Measurements from ENCODE around the gene CSH1.
"Not testable (repeated sequence)": the region's sequence is repeated elsewhere in the genome, so short reads cannot be mapped to it uniquely, and the experiment has no call there.

Gene CSH1

GRCh38 chr17:63928966-63929695 is 32.8 kb upstream of the CSH1 start:
- no peak for DNase-seq (ENCODE audit: low read depth)

DNA sequence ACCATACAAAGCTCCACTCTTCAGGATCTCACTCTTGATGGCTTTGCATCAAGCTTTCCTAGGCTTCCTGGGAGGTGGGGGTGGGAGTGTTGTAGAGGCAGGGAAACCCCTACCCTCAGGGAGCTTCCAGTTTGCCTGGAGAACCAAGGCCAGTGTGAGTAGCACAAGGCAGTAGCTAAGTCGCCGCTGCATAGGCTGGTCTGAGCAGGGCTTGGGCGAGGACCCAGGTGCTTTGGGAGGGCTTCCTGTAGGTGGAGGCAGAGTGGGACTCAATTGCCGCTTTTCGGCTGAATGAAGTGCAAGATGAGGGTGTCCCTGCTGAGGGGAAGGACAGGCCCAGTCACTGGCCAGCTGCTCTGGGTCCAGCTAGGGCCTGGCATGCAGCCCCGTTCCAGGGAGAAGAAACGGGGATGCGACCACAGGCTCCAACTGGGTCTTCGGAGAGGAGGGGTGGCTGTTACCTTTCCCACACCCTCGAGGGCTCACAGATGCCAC is 31.8 kb upstream of the CSH1 start:
- DNase-seq (ENCODE audit: low read depth) = no peak

GRCh38 chr17:63927464-63928171 is 31.2 kb upstream of the CSH1 start:
- DNase-seq (ENCODE audit: low read depth) = no peak

DNA sequence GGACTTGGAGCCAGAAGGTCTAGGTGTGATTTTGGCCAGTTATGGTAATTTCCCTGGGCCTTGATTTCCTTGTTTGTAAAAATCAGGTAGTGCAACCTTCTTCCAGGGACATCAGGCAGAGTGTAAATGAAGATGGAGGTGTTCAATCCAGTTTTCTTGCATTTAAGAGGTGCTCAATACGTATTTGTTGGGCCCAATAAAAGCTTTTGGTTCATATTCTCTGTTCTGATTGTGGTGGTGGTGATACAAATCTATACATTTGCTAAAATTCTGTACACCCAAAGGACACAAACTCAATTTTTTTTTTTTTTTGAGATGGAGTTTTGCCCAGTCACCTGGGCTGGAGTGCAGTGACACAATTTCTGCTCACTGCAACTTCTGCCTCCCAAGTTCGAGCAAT is 29.8 kb upstream of the CSH1 start:
- DNase-seq (ENCODE audit: low read depth) = no peak

GRCh38 chr17:63925615-63926014 is 29.2 kb upstream of the CSH1 start:
- no peak for DNase-seq (ENCODE audit: low read depth)

DNA sequence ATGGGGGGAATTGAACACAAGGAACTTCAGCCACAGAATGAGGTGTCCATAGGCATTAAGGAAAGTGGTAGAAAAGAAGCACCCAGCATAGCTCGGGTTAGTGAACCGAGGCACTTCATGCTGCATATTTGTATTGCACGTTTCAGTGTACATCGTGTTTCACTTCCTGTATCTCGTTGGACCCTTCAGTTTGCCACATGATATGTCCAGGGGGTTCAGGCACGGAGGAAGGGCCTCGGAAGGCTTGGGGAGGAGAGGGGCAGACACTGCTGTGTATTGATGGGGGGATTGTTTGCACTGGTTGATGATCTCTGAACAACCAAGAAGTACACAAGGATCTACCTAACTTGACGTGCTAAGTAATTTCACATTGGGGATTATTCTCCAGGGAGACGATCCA is 26.0 kb upstream of the CSH1 start:
- DNase-seq (ENCODE audit: low read depth) = not testable (repeated sequence)

GRCh38 chr17:63920779-63921178 is 24.4 kb upstream of the CSH1 start:
- DNase-seq (ENCODE audit: low read depth) = not testable (repeated sequence)

DNA sequence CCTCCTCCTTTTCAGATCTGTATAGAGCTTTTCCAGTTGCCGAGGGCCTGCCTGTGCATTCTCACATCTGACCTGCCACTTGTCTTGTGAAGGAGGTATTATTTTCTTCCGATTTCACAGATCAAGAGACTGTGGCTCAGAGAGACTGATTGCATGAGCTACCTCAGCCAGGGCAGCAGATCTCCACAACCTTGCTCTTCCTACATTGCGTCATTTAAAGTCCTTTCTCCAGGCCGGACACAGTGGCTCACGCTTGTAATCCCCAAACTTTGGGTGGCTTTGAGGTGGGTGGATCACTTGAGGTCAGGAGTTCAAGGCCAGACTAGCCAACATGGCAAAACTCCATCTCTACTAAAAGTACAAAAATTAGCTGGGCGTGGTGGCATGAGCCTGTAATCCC is 23.7 kb upstream of the CSH1 start:
- DNase-seq (ENCODE audit: low read depth) = not testable (repeated sequence)

DNA sequence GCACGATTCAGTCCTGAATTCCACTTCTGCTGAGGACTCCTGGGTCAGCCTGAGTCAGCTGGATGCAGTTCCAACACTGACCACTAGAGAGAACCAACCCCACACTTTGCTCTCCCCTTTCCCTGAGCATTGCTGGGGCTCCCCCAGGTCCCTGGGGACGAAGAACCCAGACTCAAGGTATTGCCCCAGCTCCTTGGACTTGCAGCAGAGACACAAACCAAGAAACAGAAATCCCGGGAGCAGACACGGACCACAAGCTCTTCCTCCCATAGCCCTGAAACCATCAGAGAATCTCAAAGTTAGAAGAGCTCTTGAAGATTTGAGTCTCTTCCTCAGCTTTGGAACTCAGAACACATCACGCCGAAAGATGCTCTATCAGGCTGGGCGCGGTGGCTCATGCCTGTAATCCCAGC is 22.9 kb upstream of the CSH1 start:
- peak; percentile 35 for DNase-seq (ENCODE audit: low read depth)

- not testable (repeated sequence) for DNase-seq (ENCODE audit: low read depth)
Observed at GRCh38 chr17:63918789-63919305, 22.5 kb upstream of the CSH1 start, which contains the start of gene GH1. Gene GH1, minus strand, starts transcription at chr17:63918839. Its CDS starts 63 bp downstream, at chr17:63918776.

DNA sequence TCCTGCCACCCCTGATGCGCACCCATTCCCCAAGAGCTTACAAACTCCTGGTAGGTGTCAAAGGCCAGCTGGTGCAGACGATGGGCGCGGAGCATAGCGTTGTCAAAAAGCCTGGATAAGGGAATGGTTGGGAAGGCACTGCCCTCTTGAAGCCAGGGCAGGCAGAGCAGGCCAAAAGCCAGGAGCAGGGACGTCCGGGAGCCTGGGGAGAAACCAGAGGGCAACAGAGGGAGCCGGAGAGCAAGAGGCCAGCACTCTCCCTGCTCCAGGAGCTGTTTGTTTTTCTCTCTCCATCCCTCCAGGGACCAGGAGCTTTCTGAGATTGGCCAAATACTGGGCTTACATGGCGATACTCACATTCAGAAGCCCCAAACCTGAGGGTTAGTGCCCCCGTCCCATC is 21.9 kb upstream of the CSH1 start:
- DNase-seq (ENCODE audit: low read depth) = no peak

DNA sequence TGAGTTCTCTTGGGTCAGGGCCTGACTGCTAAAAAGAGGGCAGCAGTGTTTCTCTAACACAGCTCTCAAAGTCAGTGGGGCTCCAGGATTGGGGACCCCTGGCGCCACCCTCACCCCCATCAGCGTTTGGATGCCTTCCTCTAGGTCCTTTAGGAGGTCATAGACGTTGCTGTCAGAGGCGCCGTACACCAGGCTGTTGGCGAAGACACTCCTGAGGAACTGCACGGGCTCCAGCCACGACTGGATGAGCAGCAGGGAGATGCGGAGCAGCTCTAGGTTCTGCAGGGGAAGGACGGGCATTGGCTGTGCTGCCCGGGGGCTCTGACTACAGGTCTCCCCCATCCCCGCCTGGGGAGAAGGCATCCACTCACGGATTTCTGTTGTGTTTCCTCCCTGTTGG is 21.3 kb upstream of the CSH1 start:
- DNase-seq (ENCODE audit: low read depth) = no peak

GRCh38 chr17:63917206-63917605 is 20.8 kb upstream of the CSH1 start:
- DNase-seq (ENCODE audit: low read depth) = not testable (repeated sequence)

DNA sequence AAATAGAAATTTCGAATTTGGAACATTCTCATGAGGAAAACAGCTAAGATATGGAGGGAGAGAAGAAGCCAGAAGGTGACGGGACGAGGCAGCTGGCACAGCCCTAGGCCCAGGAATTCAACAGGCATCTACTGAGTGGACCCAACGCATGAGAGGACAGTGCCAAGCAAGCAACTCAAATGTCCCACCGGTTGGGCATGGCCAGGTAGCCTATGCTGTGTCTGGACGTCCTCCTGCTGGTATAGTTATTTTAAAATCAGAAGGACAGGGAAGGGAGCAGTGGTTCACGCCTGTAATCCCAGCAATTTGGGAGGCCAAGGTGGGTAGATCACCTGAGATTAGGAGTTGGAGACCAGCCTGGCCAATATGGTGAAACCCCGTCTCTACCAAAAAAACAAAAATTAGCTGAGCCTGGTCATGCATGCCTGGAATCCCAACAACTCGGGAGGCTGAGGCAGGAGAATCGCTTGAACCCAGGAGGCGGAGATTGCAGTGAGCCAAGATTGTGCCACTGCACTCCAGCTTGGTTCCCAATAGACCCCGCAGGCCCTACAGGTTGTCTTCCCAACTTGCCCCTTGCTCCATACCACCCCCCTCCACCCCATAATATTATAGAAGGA is 20.3 kb upstream of the CSH1 start:
- DNase-seq (ENCODE audit: low read depth) = no peak

DNA sequence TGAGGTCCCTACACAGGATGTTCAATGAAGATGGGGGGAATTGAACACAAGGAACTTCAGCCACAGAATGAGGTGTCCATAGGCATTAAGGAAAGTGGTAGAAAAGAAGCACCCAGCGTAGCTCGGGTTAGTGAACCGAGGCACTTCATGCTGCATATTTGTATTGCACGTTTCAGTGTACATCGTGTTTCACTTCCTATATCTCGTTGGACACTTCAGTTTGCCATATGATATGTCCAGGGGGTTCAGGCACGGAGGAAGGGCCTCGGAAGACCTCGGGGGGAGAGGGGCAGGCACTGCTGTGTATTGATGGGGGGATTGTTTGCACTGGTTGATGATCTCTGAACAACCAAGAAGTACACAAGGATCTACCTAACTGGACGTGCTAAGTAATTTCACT is 19.4 kb upstream of the CSH1 start:
- not testable (repeated sequence) for DNase-seq (ENCODE audit: low read depth)

DNA sequence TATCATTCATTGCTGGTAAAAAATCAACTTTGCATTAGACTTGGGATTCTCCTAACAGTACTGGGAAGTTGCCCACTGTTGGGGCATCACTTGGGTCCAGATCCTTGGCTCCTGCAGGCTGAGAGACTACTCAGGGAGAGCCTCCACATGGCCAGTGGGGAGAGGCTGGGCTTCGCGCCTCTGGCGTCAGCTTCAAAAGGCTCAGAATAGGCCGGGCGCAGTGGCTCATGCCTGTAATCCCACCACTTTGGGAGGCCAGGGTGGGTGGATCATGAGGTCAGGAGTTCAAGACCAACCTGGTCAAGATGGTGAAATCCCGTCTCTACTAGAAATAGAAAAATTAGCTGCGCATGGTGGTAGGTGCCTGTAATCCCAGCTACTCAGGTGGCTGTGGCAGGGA is 18.1 kb upstream of the CSH1 start:
- no peak for DNase-seq (ENCODE audit: low read depth)

GRCh38 chr17:63911657-63912100 is 15.3 kb upstream of the CSH1 start:
- DNase-seq (ENCODE audit: low read depth) = no peak

- no peak for DNase-seq (ENCODE audit: low read depth)
Observed at GRCh38 chr17:63911041-63911635, 14.8 kb upstream of the CSH1 start, which contains the start of gene CSHL1. Gene CSHL1, minus strand, starts transcription at chr17:63911258. Its CDS starts 62 bp downstream, at chr17:63911196.

- no peak for DNase-seq (ENCODE audit: low read depth)
Observed at GRCh38 chr17:63910096-63910495, 13.7 kb upstream of the CSH1 start.

- not testable (repeated sequence) for DNase-seq (ENCODE audit: low read depth)
Observed at GRCh38 chr17:63909586-63909985, 13.2 kb upstream of the CSH1 start.

DNA sequence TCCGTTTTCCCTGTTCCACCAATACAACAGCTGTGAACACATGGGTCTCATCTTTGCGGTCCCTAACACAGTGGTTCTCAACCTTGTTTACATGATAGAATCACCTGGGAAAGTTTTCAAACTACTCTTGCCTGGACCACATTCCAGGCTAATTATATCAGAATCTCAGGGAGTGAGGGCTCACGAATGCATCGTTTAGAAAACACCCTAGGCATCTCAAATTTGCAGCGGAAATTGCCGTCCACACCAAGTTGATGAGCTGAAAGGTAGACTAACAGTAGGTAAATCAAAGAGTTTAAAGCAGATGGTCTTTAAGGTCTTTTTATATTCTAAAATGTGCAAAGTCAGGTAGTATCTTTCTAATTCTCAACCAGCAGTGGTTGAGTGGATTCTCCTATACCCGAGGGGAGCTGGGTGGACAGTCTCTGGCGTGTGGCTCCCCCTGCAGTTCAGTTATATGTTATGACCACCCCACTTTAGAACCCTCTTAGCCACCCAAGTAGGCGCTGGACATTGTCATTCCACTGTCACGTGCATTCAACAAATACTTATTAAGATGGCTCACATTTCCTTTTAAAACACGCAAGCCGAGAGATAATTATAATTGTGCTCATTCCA is 10.9 kb upstream of the CSH1 start:
- DNase-seq (ENCODE audit: low read depth) = not testable (repeated sequence)

DNA sequence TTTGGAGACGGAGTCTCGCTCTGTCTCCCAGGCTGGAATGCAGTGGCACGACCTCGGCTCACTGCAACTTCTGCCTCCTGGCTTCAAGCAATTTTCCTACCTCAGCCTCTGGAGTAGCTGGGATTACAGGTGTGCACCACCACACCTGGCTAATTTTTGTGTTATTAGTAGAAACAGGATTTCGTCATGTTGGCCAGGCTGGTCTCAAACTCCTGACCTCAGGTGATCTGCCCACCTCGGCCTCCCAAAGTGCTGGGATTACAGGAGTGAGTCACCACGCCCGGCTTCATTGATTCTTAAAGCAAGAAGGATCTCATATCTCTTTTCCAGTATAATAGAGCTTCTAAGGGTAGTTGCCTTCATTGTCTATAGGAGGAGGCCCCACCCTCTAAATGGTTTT is 8.4 kb upstream of the CSH1 start:
- DNase-seq (ENCODE audit: low read depth) = not testable (repeated sequence)
